Measurements from ENCODE around the gene COG4.

The COG4 gene

GRCh38 chr16:70510216-70510615 lies 13.1 kb downstream of the COG4 start:
- no peak for DNase-seq (ENCODE audit: low spot score in 2 of 2)
- peak overlapping the region; percentile 40 for H3K27ac Mint-ChIP-seq
- no peaks in the 10 kb centered on the region for H3K9me3 Mint-ChIP-seq
- H3K36me3 Mint-ChIP-seq = peaks cover 78% of the 10 kb centered on the region
- no peak overlapping the region for H3K4me3 Mint-ChIP-seq
- H3K4me1 Mint-ChIP-seq = no peaks in the 10 kb centered on the region
- ATAC-seq = no peak

- Mint-ChIP-seq H3K4me3 (no peak overlapping the region), H3K27ac (peak overlapping the region; percentile 40), H3K36me3 (peaks cover 63% of the 10 kb centered on the region), H3K4me1 (no peaks in the 10 kb centered on the region), H3K9me3 (no peaks in the 10 kb centered on the region)
- ATAC-seq (no peak), DNase-seq (ENCODE audit: low spot score in 2 of 2) (no peak)
These were observed 14.6 kb downstream of the COG4 start for GRCh38 chr16:70508752-70509151.

- H3K36me3 Mint-ChIP-seq = peaks cover 78% of the 10 kb centered on the region
- no peaks in the 10 kb centered on the region for H3K9me3 Mint-ChIP-seq
- H3K27ac Mint-ChIP-seq = peak overlapping the region; percentile 48
- DNase-seq (ENCODE audit: low spot score in 2 of 2) (no peak), ATAC-seq (peak; percentile 91)
- H3K4me3 Mint-ChIP-seq = no peak overlapping the region
- peaks cover 8% of the 10 kb centered on the region for H3K4me1 Mint-ChIP-seq
These were observed 26.8 kb downstream of the COG4 start for GRCh38 chr16:70496513-70496912.

- Mint-ChIP-seq H3K4me3 (no peak overlapping the region), H3K27ac (no peak overlapping the region), H3K36me3 (peaks cover 69% of the 10 kb centered on the region), H3K4me1 (peaks cover 8% of the 10 kb centered on the region), H3K9me3 (no peaks in the 10 kb centered on the region)
- no peak for ATAC-seq
- DNase-seq (ENCODE audit: low spot score in 2 of 2) = no peak
These were observed 27.8 kb downstream of the COG4 start for GRCh38 chr16:70495425-70496182.

GRCh38 chr16:70494777-70495176 lies 28.6 kb downstream of the COG4 start:
- Mint-ChIP-seq H3K9me3 (no peaks in the 10 kb centered on the region), H3K36me3 (peaks cover 64% of the 10 kb centered on the region), H3K4me1 (peaks cover 8% of the 10 kb centered on the region), H3K4me3 (no peak overlapping the region), H3K27ac (peak overlapping the region; percentile 76)
- no peak for ATAC-seq
- no peak for DNase-seq (ENCODE audit: low spot score in 2 of 2)

GRCh38 chr16:70494202-70494770 lies 29.1 kb downstream of the COG4 start:
- peaks cover 64% of the 10 kb centered on the region for H3K36me3 Mint-ChIP-seq
- no peaks in the 10 kb centered on the region for H3K9me3 Mint-ChIP-seq
- ATAC-seq (no peak), DNase-seq (ENCODE audit: low spot score in 2 of 2) (no peak)
- no peak overlapping the region for H3K4me3 Mint-ChIP-seq
- peaks cover 8% of the 10 kb centered on the region for H3K4me1 Mint-ChIP-seq
- H3K27ac Mint-ChIP-seq = peak overlapping the region; percentile 76

GRCh38 chr16:70493802-70494201 lies 29.6 kb downstream of the COG4 start:
- H3K4me1 Mint-ChIP-seq = peaks cover 8% of the 10 kb centered on the region
- DNase-seq (ENCODE audit: low spot score in 2 of 2) (no peak), ATAC-seq (no peak)
- H3K36me3 Mint-ChIP-seq = peaks cover 64% of the 10 kb centered on the region
- peak overlapping the region; percentile 76 for H3K27ac Mint-ChIP-seq
- H3K4me3 Mint-ChIP-seq = no peak overlapping the region
- no peaks in the 10 kb centered on the region for H3K9me3 Mint-ChIP-seq

- H3K27ac Mint-ChIP-seq = no peak overlapping the region
- H3K36me3 Mint-ChIP-seq = peaks cover 63% of the 10 kb centered on the region
- DNase-seq (ENCODE audit: low spot score in 2 of 2) (no peak), ATAC-seq (no peak)
- H3K4me3 Mint-ChIP-seq = no peak overlapping the region
- H3K4me1 Mint-ChIP-seq = peaks cover 8% of the 10 kb centered on the region
- no peaks in the 10 kb centered on the region for H3K9me3 Mint-ChIP-seq
These were observed 33.1 kb downstream of the COG4 start for GRCh38 chr16:70490261-70490660.

- ATAC-seq (no peak), DNase-seq (ENCODE audit: low spot score in 2 of 2) (no peak)
- no peak overlapping the region for H3K4me3 Mint-ChIP-seq
- H3K9me3 Mint-ChIP-seq = no peaks in the 10 kb centered on the region
- H3K4me1 Mint-ChIP-seq = no peaks in the 10 kb centered on the region
- peaks cover 55% of the 10 kb centered on the region for H3K36me3 Mint-ChIP-seq
- H3K27ac Mint-ChIP-seq = no peak overlapping the region
These were observed 38.5 kb downstream of the COG4 start for GRCh38 chr16:70484867-70485266.

- ATAC-seq (no peak), DNase-seq (ENCODE audit: low spot score in 2 of 2) (no peak)
- peaks cover 47% of the 10 kb centered on the region for H3K36me3 Mint-ChIP-seq
- H3K27ac Mint-ChIP-seq = peak overlapping the region; percentile 75
- no peaks in the 10 kb centered on the region for H3K9me3 Mint-ChIP-seq
- peaks cover 12% of the 10 kb centered on the region for H3K4me1 Mint-ChIP-seq
- H3K4me3 Mint-ChIP-seq = no peak overlapping the region
These were observed 39.9 kb downstream of the COG4 start for GRCh38 chr16:70483426-70483825.

- H3K36me3 Mint-ChIP-seq = peaks cover 42% of the 10 kb centered on the region
These were observed 40.7 kb downstream of the COG4 start for GRCh38 chr16:70482624-70483023.

GRCh38 chr16:70481929-70482536 lies 41.3 kb downstream of the COG4 start:
- no peak for ATAC-seq
- H3K4me3 Mint-ChIP-seq = no peak overlapping the region
- peaks cover 20% of the 10 kb centered on the region for H3K4me1 Mint-ChIP-seq
- H3K36me3 Mint-ChIP-seq = peaks cover 42% of the 10 kb centered on the region
- H3K27ac Mint-ChIP-seq = peak overlapping the region; percentile 46
- no peak for DNase-seq (ENCODE audit: low spot score in 2 of 2)
- H3K9me3 Mint-ChIP-seq = no peaks in the 10 kb centered on the region

More at GRCh38 chr16:70482624-70483023, 40.7 kb downstream of the COG4 start:
- no peak for DNase-seq (ENCODE audit: low spot score in 2 of 2)
- Mint-ChIP-seq H3K27ac (peak overlapping the region; percentile 46), H3K9me3 (no peaks in the 10 kb centered on the region), H3K4me1 (peaks cover 20% of the 10 kb centered on the region), H3K4me3 (no peak overlapping the region)
- no peak for ATAC-seq

- Mint-ChIP-seq H3K9me3 (no peaks in the 10 kb centered on the region), H3K4me1 (peaks cover 30% of the 10 kb centered on the region), H3K4me3 (no peak overlapping the region), H3K36me3 (peaks cover 27% of the 10 kb centered on the region), H3K27ac (peak overlapping the region; percentile 52)
- ATAC-seq = no peak
- DNase-seq (ENCODE audit: low spot score in 2 of 2) = no peak
These were observed 42.9 kb downstream of the COG4 start for GRCh38 chr16:70480127-70481105.

- H3K36me3 Mint-ChIP-seq = peaks cover 26% of the 10 kb centered on the region
- DNase-seq (ENCODE audit: low spot score in 2 of 2) (no peak), ATAC-seq (no peak)
- no peak overlapping the region for H3K4me3 Mint-ChIP-seq
- no peaks in the 10 kb centered on the region for H3K9me3 Mint-ChIP-seq
- peaks cover 30% of the 10 kb centered on the region for H3K4me1 Mint-ChIP-seq
- H3K27ac Mint-ChIP-seq = peak overlapping the region; percentile 92
These were observed 44.4 kb downstream of the COG4 start for GRCh38 chr16:70478912-70479341.

GRCh38 chr16:70478169-70478568 lies 45.2 kb downstream of the COG4 start:
- Mint-ChIP-seq H3K4me3 (no peak overlapping the region), H3K36me3 (peaks cover 19% of the 10 kb centered on the region), H3K9me3 (no peaks in the 10 kb centered on the region), H3K4me1 (peaks cover 30% of the 10 kb centered on the region), H3K27ac (peak overlapping the region; percentile 92)
- no peak for ATAC-seq
- no peak for DNase-seq (ENCODE audit: low spot score in 2 of 2)

All from stimulated activated effector memory CD8-positive, alpha-beta T cell treated with anti-CD3 and anti-CD28 coated beads, Interleukin-12 subunit alpha, Interleukin-12 subunit beta, amount 100 ng/mL, for 72 hours (primary cell).